GM20000 (cell line): ENCODE results near the gene ECI1.
A peak's percentile ranks its signal among the peaks of the same experiment; 100 is the strongest.

ENCODE experiments used
- DNase-seq: peaks from one replicate; pipeline ENCODE4 v3.0.0; 2012; ENCODE audit warnings: low spot score
- CTCF ChIP-seq: IDR thresholded peaks from 2 replicates; pipeline ENCODE4 v1.5.1; 2012; ENCODE audit warnings: mild to moderate bottlenecking, control low read depth; ENCODE audit errors: extremely low read depth, missing control alignments

ECI1 gene

GRCh38 chr16:2295056-2295798 is 43.8 kb upstream of the ECI1 start:
- TF ChIP-seq CTCF = no peak
- DNase-seq = peak; percentile 68

GRCh38 chr16:2292221-2292620 is 40.8 kb upstream of the ECI1 start:
- no peak for TF ChIP-seq CTCF
- no peak for DNase-seq

GRCh38 chr16:2289282-2289681 is 37.9 kb upstream of the ECI1 start:
- no peak for DNase-seq
- no peak for TF ChIP-seq CTCF

- TF ChIP-seq CTCF = no peak
Measured at GRCh38 chr16:2288726-2289125, 37.3 kb upstream of the ECI1 start.

GRCh38 chr16:2287916-2288547 is 36.6 kb upstream of the ECI1 start:
- TF ChIP-seq CTCF = no peak
- no peak for DNase-seq

More at GRCh38 chr16:2288726-2289125, 37.3 kb upstream of the ECI1 start:
- DNase-seq = no peak

GRCh38 chr16:2286550-2286949 is 35.2 kb upstream of the ECI1 start:
- DNase-seq = no peak
- TF ChIP-seq CTCF = no peak

- no peak for DNase-seq
- TF ChIP-seq CTCF = no peak
Measured at GRCh38 chr16:2285731-2286191, 34.4 kb upstream of the ECI1 start.
